SK-N-SH (cell line): ENCODE measurements around the gene PCLAF. TPM values are rescaled to one million over a fixed set of nuclear protein-coding genes. Genes with fewer than 3 reads are reported as not detected.
A peak's percentile ranks its signal among the peaks of the same experiment; 100 is the strongest.

Source experiments
- CTCF ChIA-PET: fragments of 300-600, 350-600 bp; formaldehyde crosslinking; extraction: SDS; loops from one replicate; lab custom pipeline; 2021; lab: Yijun Ruan, JAX
- POLR2A ChIA-PET: fragments of 350-600 bp; sonication (Branson Sonifier 250); formaldehyde crosslinking; extraction: SDS; loops from one replicate; lab custom pipeline; 2020; ENCODE audit warnings: antibody characterized with exemption, inconsistent platforms; lab: Yijun Ruan, JAX
- DNase-seq: peaks from one replicate; pipeline ENCODE4 v3.0.0; 2012
- H2AFZ ChIP-seq: fragments of 200-600 bp; sonication (generic); 2 replicates; pipeline ENCODE4 v1.8.1; 2016; ENCODE audit warnings: antibody characterized with exemption, mild to moderate bottlenecking, low read depth
- H3F3A ChIP-seq: fragments of 200-600 bp; sonication (generic); replicated peaks from 2 replicates; pipeline ENCODE3; 2016; ENCODE audit warnings: antibody characterized with exemption, mild to moderate bottlenecking; ENCODE audit not compliant: insufficient read depth
- H3K27ac ChIP-seq, 2 experiments: fragments of 200-500 bp in 1 of 2; fragments of 200-600 bp in 1 of 2; sonication (Bioruptor generic) in 1 of 2; sonication (generic), shearing (Covaris generic) in 1 of 2; 2 replicates each; pipeline versions ENCODE4 v1.5.1 to v1.6.1; 2014 to 2016; ENCODE audit warnings: low read depth in 2 of 2, inconsistent platforms in 1 of 2, low read length in 1 of 2, mild to moderate bottlenecking in 1 of 2, mixed read lengths in 1 of 2
- H3K27me3 ChIP-seq: fragments of 200-600 bp; sonication (generic), shearing (Covaris generic); 2 replicates; pipeline ENCODE4 v1.6.1; 2016; ENCODE audit warnings: mixed run types; ENCODE audit not compliant: insufficient read depth
- H3K36me3 ChIP-seq, 2 experiments: fragments of 200-500 bp in 1 of 2; fragments of 200-600 bp in 1 of 2; sonication (Bioruptor generic) in 1 of 2; sonication (generic) in 1 of 2; replicated peaks in 1 of 2; 2 replicates each; pipeline versions ENCODE3 to v1.5.1; 2014 to 2016; ENCODE audit warnings: low read length in 1 of 2, mild to moderate bottlenecking in 1 of 2; ENCODE audit not compliant: insufficient read depth in 2 of 2, control insufficient read depth in 1 of 2
- H3K4me1 ChIP-seq, 2 experiments: fragments of 200-500 bp in 1 of 2; fragments of 200-600 bp in 1 of 2; sonication (Bioruptor generic) in 1 of 2; sonication (generic), shearing (Covaris generic) in 1 of 2; 2 replicates each; pipeline versions ENCODE4 v1.5.1 to v1.6.1; 2014 to 2016; ENCODE audit warnings: low read depth in 1 of 2, low read length in 1 of 2, mixed run types in 1 of 2; ENCODE audit not compliant: insufficient read depth in 2 of 2, control insufficient read depth in 1 of 2
- H3K4me2 ChIP-seq: fragments of 200-600 bp; sonication (generic), shearing (Covaris generic); 2 replicates; pipeline ENCODE4 v1.6.1; 2017; ENCODE audit warnings: mixed run types
- H3K4me3 ChIP-seq, 2 experiments: fragments of 200-500 bp in 1 of 2; fragments of 200-600 bp in 1 of 2; sonication (Bioruptor generic) in 1 of 2; sonication (generic), shearing (Covaris generic) in 1 of 2; 2 replicates each; pipeline versions ENCODE4 v1.5.1 to v1.8.1; 2014 to 2016; ENCODE audit warnings: low read depth in 2 of 2, inconsistent platforms in 1 of 2, low read length in 1 of 2, mild to moderate bottlenecking in 1 of 2, mixed read lengths in 1 of 2, moderate library complexity in 1 of 2
- H3K79me2 ChIP-seq: fragments of 200-600 bp; sonication (generic); 2 replicates; pipeline ENCODE4 v1.8.1; 2017; ENCODE audit warnings: mild to moderate bottlenecking; ENCODE audit not compliant: insufficient read depth
- H3K9ac ChIP-seq: fragments of 200-600 bp; sonication (generic); 2 replicates; pipeline ENCODE4 v1.6.1; 2017; ENCODE audit warnings: mixed run types
- H3K9me2 ChIP-seq: fragments of 200-600 bp; sonication (generic); 2 replicates; pipeline ENCODE4 v1.6.1; 2017; ENCODE audit warnings: mixed run types
- H3K9me3 ChIP-seq: fragments of 200-600 bp; sonication (generic); 2 replicates; pipeline ENCODE4 v1.6.1; 2017; ENCODE audit warnings: mixed run types, mild to moderate bottlenecking, moderate library complexity
- H4K20me1 ChIP-seq: fragments of 200-600 bp; sonication (generic); 2 replicates; pipeline ENCODE4 v1.6.1; 2017; ENCODE audit warnings: mild to moderate bottlenecking, mixed run types; ENCODE audit not compliant: insufficient read depth
- CHD2 ChIP-seq: fragments of 150-350 bp; IDR thresholded peaks from 2 replicates; pipeline ENCODE4 v1.6.1; 2018; ENCODE audit warnings: low read length; ENCODE audit not compliant: partially characterized antibody
- ELF1 ChIP-seq: IDR thresholded peaks from 2 replicates; pipeline ENCODE4 v1.4.0; 2012
- EP300 ChIP-seq, 2 experiments: IDR thresholded peaks; 2 replicates each; pipeline versions ENCODE4 v1.4.0 to v1.6.1; 2012; ENCODE audit warnings: borderline replicate concordance in 1 of 2, low read depth in 1 of 2, low read length in 1 of 2
- FOSL2 ChIP-seq: IDR thresholded peaks from 2 replicates; pipeline ENCODE4 v1.4.0; 2012; ENCODE audit warnings: low read depth, mild to moderate bottlenecking, moderate library complexity, borderline replicate concordance
- FOXJ3 ChIP-seq: sonication (generic); formaldehyde crosslinking; IDR thresholded peaks from 2 replicates; pipeline ENCODE4 v1.5.1; 2020; ENCODE audit warnings: mild to moderate bottlenecking, missing genetic modification reagents
- FOXM1 ChIP-seq: IDR thresholded peaks from 2 replicates; pipeline ENCODE4 v1.4.0; 2012; ENCODE audit warnings: low read depth, mild to moderate bottlenecking
- GABPA ChIP-seq: IDR thresholded peaks from 2 replicates; pipeline ENCODE4 v1.4.0; 2012; ENCODE audit warnings: low read depth, mild to moderate bottlenecking
- MEF2A ChIP-seq: IDR thresholded peaks from 2 replicates; pipeline ENCODE4 v1.4.0; 2012; ENCODE audit warnings: low read depth, borderline replicate concordance
- MXI1 ChIP-seq: IDR thresholded peaks from 2 replicates; pipeline ENCODE4 v1.6.1; 2012; ENCODE audit warnings: mild to moderate bottlenecking, low read depth, low read length, improper control_type of control experiment
- NFIC ChIP-seq: IDR thresholded peaks from 2 replicates; pipeline ENCODE4 v1.4.0; 2012; ENCODE audit warnings: borderline replicate concordance
- POLR2AphosphoS5 ChIP-seq: IDR thresholded peaks from 2 replicates; pipeline ENCODE4 v1.6.1; 2012; ENCODE audit warnings: low read depth, low read length
- RFX5 ChIP-seq: IDR thresholded peaks from 2 replicates; pipeline ENCODE4 v1.6.1; 2012; ENCODE audit warnings: mild to moderate bottlenecking, improper control_type of control experiment, low read length
- RXRA ChIP-seq: IDR thresholded peaks from 2 replicates; pipeline ENCODE4 v1.4.0; 2012; ENCODE audit warnings: low read depth, mild to moderate bottlenecking, borderline replicate concordance
- SIN3A ChIP-seq: IDR thresholded peaks from 2 replicates; pipeline ENCODE4 v1.6.1; 2012; ENCODE audit warnings: low read depth, mild to moderate bottlenecking, low read length, moderate library complexity, borderline replicate concordance
- SMC3 ChIP-seq: IDR thresholded peaks from 2 replicates; pipeline ENCODE4 v1.6.1; 2012; ENCODE audit warnings: low read depth, low read length, improper control_type of control experiment
- TAF1 ChIP-seq: IDR thresholded peaks from 2 replicates; pipeline ENCODE4 v1.6.1; 2012; ENCODE audit warnings: low read depth, mild to moderate bottlenecking, low read length, moderate library complexity, borderline replicate concordance
- TEAD4 ChIP-seq: IDR thresholded peaks from 2 replicates; pipeline ENCODE4 v1.4.0; 2012; ENCODE audit warnings: mild to moderate bottlenecking, borderline replicate concordance; ENCODE audit not compliant: insufficient read depth
- WGBS: methylation state at CpG from one replicate; pipeline ENCODE4 v1.1.6; 2017; ENCODE audit warnings: low lambda C conversion rate; 5-methylcytosine and 5-hydroxymethylcytosine counted together
- polyA plus RNA-seq, 3 experiments: library from polyadenylated mRNA; depleted of rRNA; stranded (reverse); fragments of >200 nt; gene quantifications; 2 replicates each; pipeline ENCODE4 v1.2.3, GENCODE V29; 2012
- TF ChIP-seq, protein P1 (sequence below): fragments of 200-600 bp; sonication (generic); IDR thresholded peaks from 2 replicates; pipeline ENCODE4 v1.6.1; 2017; ENCODE audit warnings: antibody characterized with exemption, mild to moderate bottlenecking, moderate library complexity
- TF ChIP-seq, protein P2 (sequence below): IDR thresholded peaks from 2 replicates; pipeline ENCODE4; 2012
- TF ChIP-seq, protein P3 (sequence below): IDR thresholded peaks from 2 replicates; pipeline ENCODE4 v1.6.1; 2012; ENCODE audit warnings: mild to moderate bottlenecking, low read depth, low read length, moderate library complexity
- TF ChIP-seq, protein P4 (sequence below): IDR thresholded peaks from 2 replicates; pipeline ENCODE4 v1.4.0; 2012; ENCODE audit warnings: low read depth, borderline replicate concordance
- TF ChIP-seq, protein P5 (sequence below): IDR thresholded peaks from 2 replicates; pipeline ENCODE4 v1.4.0; 2012; ENCODE audit warnings: low read depth

Gene PCLAF
- polyA plus RNA-seq, 1 of the 3 experiments (the other 2 are of a cell fraction), result 35.0 TPM

DNA sequence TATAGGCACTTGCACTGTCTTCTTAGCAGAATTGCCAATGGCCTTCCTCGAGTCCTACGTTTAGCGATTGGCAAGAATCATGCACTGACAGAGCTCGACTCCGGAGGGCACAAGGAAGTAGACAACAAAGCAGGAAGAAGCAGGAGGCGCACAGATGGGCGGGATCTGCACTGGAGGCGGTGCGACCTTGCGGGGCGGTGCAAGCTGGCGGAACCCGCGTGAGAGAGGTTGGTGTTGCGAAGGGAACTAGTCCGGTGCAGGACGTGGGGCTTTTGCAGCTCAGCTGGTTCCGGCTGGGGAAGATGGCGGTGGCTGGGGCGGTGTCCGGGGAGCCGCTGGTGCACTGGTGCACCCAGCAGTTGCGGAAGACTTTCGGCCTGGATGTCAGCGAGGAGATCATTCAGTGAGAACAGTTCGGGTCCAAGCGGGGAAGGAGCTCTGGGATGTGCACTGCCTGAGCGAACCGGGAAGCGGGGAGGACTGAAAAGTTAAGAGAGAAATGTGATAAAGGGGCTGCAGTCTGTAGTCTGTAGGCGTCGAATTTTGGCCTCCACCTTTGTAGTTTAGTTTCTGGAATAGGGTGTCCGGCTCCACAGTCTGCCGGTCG lies 6.4 kb upstream of the PCLAF start, which contains the start of gene TRIP4:
TSS of gene TRIP4 (plus strand) at position 275 of the 607 bp plus-strand sequence. CDS start at position 303, 28 bp downstream.
- POLR2A ChIA-PET, result interaction anchor here (0.7 to 2.1 kb wide), 11 partner anchors 8 to 1230 kb away, joined by 3 to 17 read pairs (median 3); partner anchors contain the start of genes CIAO2A, CLPX, CSNK1G1 and PPIB
- WGBS, result 0% methylated on average over 35 of the region's 35 CpGs
- peak within 1 kb of the TSS; percentile 89 for H3K4me2 ChIP-seq
- TF ChIP-seq TAF1 (peak; percentile 99), MXI1 (peak; percentile 95), CHD2 (peak; percentile 95), POLR2AphosphoS5 (peak; percentile 96), FOXM1 (no peak), GABPA (peak; percentile 96), MEF2A (no peak), NFIC (peak; percentile 18; the same call in 1 of the 2 replicates), TEAD4 (0 out of 2 replicates have a peak, but pooled peaks have one; percentile 13), FOSL2 (no peak; the same call in 1 of the 2 replicates), SIN3A (peak; percentile 96; the same call in 1 of the 2 replicates), ELF1 (peak; percentile 95), RXRA (no peak), SMC3 (peak; percentile 7; the same call in 1 of the 2 replicates), RFX5 (peak; percentile 21; the same call in 1 of the 2 replicates), FOXJ3 (CRISPR knock-in tag) (no peak; the same call in 1 of the 2 replicates), EP300 (IDR thresholded peaks at IDR 0.05; ENCODE audit: borderline replicate concordance in 1 of 2, low read depth in 1 of 2, low read length in 1 of 2) (peak in 1 of 2 experiments; percentile 50; a peak in 1 of 4 replicates)
- TF ChIP-seq, protein P1, sequence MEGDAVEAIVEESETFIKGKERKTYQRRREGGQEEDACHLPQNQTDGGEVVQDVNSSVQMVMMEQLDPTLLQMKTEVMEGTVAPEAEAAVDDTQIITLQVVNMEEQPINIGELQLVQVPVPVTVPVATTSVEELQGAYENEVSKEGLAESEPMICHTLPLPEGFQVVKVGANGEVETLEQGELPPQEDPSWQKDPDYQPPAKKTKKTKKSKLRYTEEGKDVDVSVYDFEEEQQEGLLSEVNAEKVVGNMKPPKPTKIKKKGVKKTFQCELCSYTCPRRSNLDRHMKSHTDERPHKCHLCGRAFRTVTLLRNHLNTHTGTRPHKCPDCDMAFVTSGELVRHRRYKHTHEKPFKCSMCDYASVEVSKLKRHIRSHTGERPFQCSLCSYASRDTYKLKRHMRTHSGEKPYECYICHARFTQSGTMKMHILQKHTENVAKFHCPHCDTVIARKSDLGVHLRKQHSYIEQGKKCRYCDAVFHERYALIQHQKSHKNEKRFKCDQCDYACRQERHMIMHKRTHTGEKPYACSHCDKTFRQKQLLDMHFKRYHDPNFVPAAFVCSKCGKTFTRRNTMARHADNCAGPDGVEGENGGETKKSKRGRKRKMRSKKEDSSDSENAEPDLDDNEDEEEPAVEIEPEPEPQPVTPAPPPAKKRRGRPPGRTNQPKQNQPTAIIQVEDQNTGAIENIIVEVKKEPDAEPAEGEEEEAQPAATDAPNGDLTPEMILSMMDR, result peak; percentile 19; the same call in 1 of the 2 replicates
- TF ChIP-seq, protein P2, sequence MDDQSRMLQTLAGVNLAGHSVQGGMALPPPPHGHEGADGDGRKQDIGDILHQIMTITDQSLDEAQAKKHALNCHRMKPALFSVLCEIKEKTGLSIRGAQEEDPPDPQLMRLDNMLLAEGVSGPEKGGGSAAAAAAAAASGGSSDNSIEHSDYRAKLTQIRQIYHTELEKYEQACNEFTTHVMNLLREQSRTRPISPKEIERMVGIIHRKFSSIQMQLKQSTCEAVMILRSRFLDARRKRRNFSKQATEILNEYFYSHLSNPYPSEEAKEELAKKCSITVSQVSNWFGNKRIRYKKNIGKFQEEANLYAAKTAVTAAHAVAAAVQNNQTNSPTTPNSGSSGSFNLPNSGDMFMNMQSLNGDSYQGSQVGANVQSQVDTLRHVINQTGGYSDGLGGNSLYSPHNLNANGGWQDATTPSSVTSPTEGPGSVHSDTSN, result peak; percentile 83
- TF ChIP-seq, protein P3, sequence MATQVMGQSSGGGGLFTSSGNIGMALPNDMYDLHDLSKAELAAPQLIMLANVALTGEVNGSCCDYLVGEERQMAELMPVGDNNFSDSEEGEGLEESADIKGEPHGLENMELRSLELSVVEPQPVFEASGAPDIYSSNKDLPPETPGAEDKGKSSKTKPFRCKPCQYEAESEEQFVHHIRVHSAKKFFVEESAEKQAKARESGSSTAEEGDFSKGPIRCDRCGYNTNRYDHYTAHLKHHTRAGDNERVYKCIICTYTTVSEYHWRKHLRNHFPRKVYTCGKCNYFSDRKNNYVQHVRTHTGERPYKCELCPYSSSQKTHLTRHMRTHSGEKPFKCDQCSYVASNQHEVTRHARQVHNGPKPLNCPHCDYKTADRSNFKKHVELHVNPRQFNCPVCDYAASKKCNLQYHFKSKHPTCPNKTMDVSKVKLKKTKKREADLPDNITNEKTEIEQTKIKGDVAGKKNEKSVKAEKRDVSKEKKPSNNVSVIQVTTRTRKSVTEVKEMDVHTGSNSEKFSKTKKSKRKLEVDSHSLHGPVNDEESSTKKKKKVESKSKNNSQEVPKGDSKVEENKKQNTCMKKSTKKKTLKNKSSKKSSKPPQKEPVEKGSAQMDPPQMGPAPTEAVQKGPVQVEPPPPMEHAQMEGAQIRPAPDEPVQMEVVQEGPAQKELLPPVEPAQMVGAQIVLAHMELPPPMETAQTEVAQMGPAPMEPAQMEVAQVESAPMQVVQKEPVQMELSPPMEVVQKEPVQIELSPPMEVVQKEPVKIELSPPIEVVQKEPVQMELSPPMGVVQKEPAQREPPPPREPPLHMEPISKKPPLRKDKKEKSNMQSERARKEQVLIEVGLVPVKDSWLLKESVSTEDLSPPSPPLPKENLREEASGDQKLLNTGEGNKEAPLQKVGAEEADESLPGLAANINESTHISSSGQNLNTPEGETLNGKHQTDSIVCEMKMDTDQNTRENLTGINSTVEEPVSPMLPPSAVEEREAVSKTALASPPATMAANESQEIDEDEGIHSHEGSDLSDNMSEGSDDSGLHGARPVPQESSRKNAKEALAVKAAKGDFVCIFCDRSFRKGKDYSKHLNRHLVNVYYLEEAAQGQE, result peak; percentile 83
- TF ChIP-seq, protein P4, sequence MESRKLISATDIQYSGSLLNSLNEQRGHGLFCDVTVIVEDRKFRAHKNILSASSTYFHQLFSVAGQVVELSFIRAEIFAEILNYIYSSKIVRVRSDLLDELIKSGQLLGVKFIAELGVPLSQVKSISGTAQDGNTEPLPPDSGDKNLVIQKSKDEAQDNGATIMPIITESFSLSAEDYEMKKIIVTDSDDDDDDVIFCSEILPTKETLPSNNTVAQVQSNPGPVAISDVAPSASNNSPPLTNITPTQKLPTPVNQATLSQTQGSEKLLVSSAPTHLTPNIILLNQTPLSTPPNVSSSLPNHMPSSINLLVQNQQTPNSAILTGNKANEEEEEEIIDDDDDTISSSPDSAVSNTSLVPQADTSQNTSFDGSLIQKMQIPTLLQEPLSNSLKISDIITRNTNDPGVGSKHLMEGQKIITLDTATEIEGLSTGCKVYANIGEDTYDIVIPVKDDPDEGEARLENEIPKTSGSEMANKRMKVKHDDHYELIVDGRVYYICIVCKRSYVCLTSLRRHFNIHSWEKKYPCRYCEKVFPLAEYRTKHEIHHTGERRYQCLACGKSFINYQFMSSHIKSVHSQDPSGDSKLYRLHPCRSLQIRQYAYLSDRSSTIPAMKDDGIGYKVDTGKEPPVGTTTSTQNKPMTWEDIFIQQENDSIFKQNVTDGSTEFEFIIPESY, result peak; percentile 83
- TF ChIP-seq, protein P5, sequence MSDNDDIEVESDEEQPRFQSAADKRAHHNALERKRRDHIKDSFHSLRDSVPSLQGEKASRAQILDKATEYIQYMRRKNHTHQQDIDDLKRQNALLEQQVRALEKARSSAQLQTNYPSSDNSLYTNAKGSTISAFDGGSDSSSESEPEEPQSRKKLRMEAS, result peak; percentile 94

More for the DNA sequence above, 6.4 kb upstream of the PCLAF start, which contains the start of gene TRIP4:
- Histone ChIP-seq H4K20me1 (no peaks in the 10 kb centered on the region), H3K27ac (peak within 1 kb of the TSS; percentile 74 to 81), H3K79me2 (peaks cover 49% of the 10 kb centered on the region), H3K4me1 (peaks cover 0 to 3% of the 10 kb centered on the region in 2 experiments; a peak in 1 of 4 replicates), H3K9me2 (no peaks in the 10 kb centered on the region), H2AFZ (peak within 1 kb of the TSS; percentile 97), H3K9ac (peak within 1 kb of the TSS; percentile 81), H3K4me3 (peak within 1 kb of the TSS; percentile 68 to 98), H3K27me3 (no peaks in the 10 kb centered on the region), H3F3A (peaks cover 4% of the 10 kb centered on the region), H3K9me3 (no peaks in the 10 kb centered on the region), H3K36me3 (peaks cover 0 to 3% of the 10 kb centered on the region in 2 experiments)
- peak; percentile 92 for DNase-seq
- CTCF ChIA-PET, result interaction anchor here (0.6 to 1.9 kb wide), 13 partner anchors 11 to 400 kb away, joined by 3 to 10 read pairs (median 4); partner anchors contain the start of genes PPIB and SNX1
